ENCODE measurements around the gene SGF29. TPM values are rescaled to one million over a fixed set of nuclear protein-coding genes. Genes with fewer than 3 reads are reported as not detected.
"Not testable (repeated sequence)": the region's sequence is repeated elsewhere in the genome, so short reads cannot be mapped to it uniquely, and the experiment has no call there.

SGF29 gene
- total and polyA plus RNA-seq, 12 donors, result 18.4 to 118 (median 29.9) TPM

DNA sequence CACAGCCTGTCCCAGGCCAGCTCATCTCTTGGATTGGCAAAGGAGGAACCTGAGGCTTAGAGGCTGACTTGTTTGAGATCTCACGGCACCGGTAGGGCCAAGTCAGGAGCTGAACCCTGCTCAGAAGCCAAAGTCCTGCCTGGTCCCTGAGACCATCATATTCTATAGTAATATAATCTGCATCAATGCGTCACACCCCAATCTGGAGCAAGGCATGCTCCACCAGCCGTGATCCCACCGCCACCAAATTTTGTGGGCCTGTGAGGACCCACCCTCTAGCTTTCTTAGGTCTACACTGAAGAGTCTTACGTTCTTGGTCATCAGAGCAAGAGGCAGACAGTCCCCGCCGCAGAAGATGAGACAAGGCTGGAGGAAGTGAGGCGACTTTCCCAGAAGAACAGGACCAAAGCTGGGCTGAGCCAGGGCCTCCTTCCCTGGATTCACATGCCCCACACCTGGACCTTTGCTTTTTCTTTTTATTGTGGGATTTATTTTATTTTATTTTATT lies 53.5 kb downstream of the SGF29 start:
- WGBS, 4 donors, result 91 to 98% (median 95%) methylated on average over 9 of the region's 9 CpGs
- intact Hi-C loops (cut with DNase I), result loop anchor here in 1 of 2 donors (10.0 kb wide), 1 partner anchor 112 kb away; the partner anchor contains the start of genes APOBR and CLN3

GRCh38 chr16:28607681-28608495 lies 54.2 kb downstream of the SGF29 start:
- 75 to 83% (median 80%) methylated on average over 8 to 10 of the region's 10 CpGs for WGBS, 4 donors
- H3K9me3 ChIP-seq (replicated peaks in 1 of 3); H3K4me3 ChIP-seq; H3K27me3 ChIP-seq: not testable (repeated sequence)
- Histone ChIP-seq H3K27ac (peak overlapping the region in 2 of 5 donors; percentile 18 to 56), H3K36me3 (replicated peaks in 1 of 2) (peaks cover 0 to 25% of the 10 kb centered on the region in 2 donors), H3K4me1 (replicated peaks in 1 of 2) (peaks cover 30 to 37% of the 10 kb centered on the region in 2 donors)
- peak in 4 of 7 donors; percentile 36 to 47 (median 42) for DNase-seq
- intact Hi-C loops (cut with DNase I), result loop anchor here in 1 of 2 donors (10.0 kb wide), 1 partner anchor 113 kb away; the partner anchor contains the start of genes APOBR and CLN3

More for the DNA sequence above, 53.5 kb downstream of the SGF29 start:
- H3K9me3 ChIP-seq (replicated peaks in 1 of 3), result no peaks in the 10 kb centered on the region
- peak in 2 of 7 donors; percentile 10 to 39 for DNase-seq
- H3K27ac ChIP-seq, result no peak overlapping the region
- peaks cover 30 to 37% of the 10 kb centered on the region in 2 donors for H3K4me1 ChIP-seq (replicated peaks in 1 of 2)
- peaks cover 0 to 25% of the 10 kb centered on the region in 2 donors for H3K36me3 ChIP-seq (replicated peaks in 1 of 2)
- H3K4me3 ChIP-seq, result no peak overlapping the region
- TF ChIP-seq POLR2A (IDR thresholded peaks at IDR 0.05) (no peak), CTCF (IDR thresholded peaks at IDR 0.05) (no peak)
- H3K27me3 ChIP-seq, result no peaks in the 10 kb centered on the region

GRCh38 chr16:28608496-28608808 lies 54.7 kb downstream of the SGF29 start:
- intact Hi-C loops (cut with DNase I), result loop anchor here in 1 of 2 donors (10.0 kb wide), 1 partner anchor 114 kb away; the partner anchor contains the start of genes APOBR and CLN3
- H3K36me3 ChIP-seq (replicated peaks in 1 of 2), result peaks cover 0 to 25% of the 10 kb centered on the region in 2 donors
- peak in 2 of 7 donors; percentile 12 to 14 for DNase-seq

GRCh38 chr16:28608867-28609596 lies 55.3 kb downstream of the SGF29 start:
- not testable (repeated sequence) for H3K27me3 ChIP-seq; H3K9me3 ChIP-seq (replicated peaks in 1 of 3)
- WGBS, 4 donors, result 46 to 75% (median 74%) methylated on average over 2 to 10 of the region's 11 CpGs
- Histone ChIP-seq H3K27ac (peak overlapping the region; percentile 5 to 76 (median 71)), H3K36me3 (replicated peaks in 1 of 2) (peaks cover 0 to 25% of the 10 kb centered on the region in 2 donors), H3K4me3 (peak overlapping the region in 3 of 4 donors; percentile 24 to 68 (median 40)), H3K4me1 (replicated peaks in 1 of 2) (peaks cover 30 to 37% of the 10 kb centered on the region in 2 donors)
- intact Hi-C loops (cut with DNase I), result loop anchor here in 1 of 2 donors (10.0 kb wide), 1 partner anchor 114 kb away; the partner anchor contains the start of genes APOBR and CLN3
- peak in 6 of 7 donors; percentile 22 to 63 (median 48) for DNase-seq

More at GRCh38 chr16:28608496-28608808, 54.7 kb downstream of the SGF29 start:
- H3K27me3 ChIP-seq; H3K4me3 ChIP-seq; H3K9me3 ChIP-seq (replicated peaks in 1 of 3): not testable (repeated sequence)
- peaks cover 30 to 37% of the 10 kb centered on the region in 2 donors for H3K4me1 ChIP-seq (replicated peaks in 1 of 2)
- WGBS, 4 donors, result 87 to 100% (median 97%) methylated on average over 4 to 7 of the region's 7 CpGs
- peak overlapping the region in 1 of 5 donors; percentile 56 for H3K27ac ChIP-seq

DNA sequence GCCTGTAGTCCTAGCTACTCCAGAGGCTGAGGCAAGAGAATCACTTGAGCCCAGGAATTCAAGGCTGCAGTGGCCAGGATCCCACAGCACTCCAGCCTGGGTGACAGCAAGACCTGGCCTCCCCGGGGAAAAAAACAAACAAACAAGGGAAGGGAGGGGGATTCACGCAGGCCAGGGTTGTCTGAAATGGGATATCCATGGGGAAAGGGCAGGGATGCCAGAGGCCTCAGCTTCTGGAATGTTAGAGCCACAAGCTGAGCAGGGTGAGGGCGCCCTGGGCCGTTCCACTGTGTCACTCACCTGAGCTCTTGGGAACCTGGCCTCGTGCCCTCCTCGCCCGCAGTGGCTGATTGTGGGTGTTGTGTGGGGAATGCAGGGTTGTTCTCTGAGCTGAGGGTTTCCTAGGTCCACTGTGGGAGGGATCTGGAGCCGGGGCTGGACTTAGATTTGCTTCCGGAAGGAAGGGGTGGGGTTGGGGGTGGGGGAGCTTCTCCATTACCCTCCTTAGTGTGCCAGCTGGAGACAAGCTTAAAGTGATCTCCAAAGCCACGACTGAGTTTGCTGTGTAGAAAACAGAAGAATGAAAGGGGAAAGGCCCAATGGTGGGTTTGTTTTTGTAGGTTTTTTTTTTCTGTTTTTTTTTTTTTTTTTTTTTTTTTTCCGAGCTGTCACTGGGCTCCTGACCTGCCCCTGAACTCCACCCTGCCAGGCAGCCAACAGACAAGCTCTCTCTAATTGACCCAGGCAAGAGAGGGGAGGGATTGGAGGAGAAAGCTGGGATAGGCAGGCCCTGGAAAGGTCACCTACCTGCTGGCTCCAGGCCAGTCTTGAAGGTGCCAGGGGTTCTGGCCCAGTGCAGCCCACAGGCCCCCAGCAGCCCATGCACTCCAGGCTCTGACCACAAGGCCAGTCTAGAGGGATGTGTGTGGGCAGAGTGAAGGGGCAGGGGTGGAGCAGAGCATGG lies 56.2 kb downstream of the SGF29 start, which contains the start of gene SULT1A1:
TSS of gene SULT1A1 (minus strand) at position 414 of the 964 bp plus-strand sequence. CDS start 1,189 bp downstream, outside the sequence.
- TF ChIP-seq CTCF (IDR thresholded peaks at IDR 0.05), result peak in 1 of 6 experiments; percentile 5
- no peak for TF ChIP-seq POLR2A (IDR thresholded peaks at IDR 0.05)

More for the DNA sequence above, 56.2 kb downstream of the SGF29 start, which contains the start of gene SULT1A1:
- DNase-seq, result peak; percentile 59 to 87 (median 82)
- H3K36me3 ChIP-seq (replicated peaks in 1 of 2), result peaks cover 0 to 16% of the 10 kb centered on the region in 2 donors
- intact Hi-C loops (cut with DNase I), result loop anchor here in 1 of 2 donors (10.0 kb wide), 1 partner anchor 115 kb away; the partner anchor contains the start of genes APOBR and CLN3
- peak within 1 kb of the TSS in 3 of 4 donors; percentile 24 to 68 (median 40) for H3K4me3 ChIP-seq
- peak within 1 kb of the TSS; percentile 5 to 76 (median 71) for H3K27ac ChIP-seq
- H3K27me3 ChIP-seq, result no peaks in the 10 kb centered on the region
- 23 to 46% (median 27%) methylated on average over 10 to 11 of the region's 11 CpGs for WGBS, 4 donors
- peaks cover 30 to 37% of the 10 kb centered on the region in 2 donors for H3K4me1 ChIP-seq (replicated peaks in 1 of 2)
- no peaks in the 10 kb centered on the region for H3K9me3 ChIP-seq (replicated peaks in 1 of 3)
